Measurements from ENCODE around the gene NPPC.

NPPC gene

GRCh38 chr2:231920795-231921194 is 5.4 kb downstream of the NPPC start:
- H3K4me3 ChIP-seq (ENCODE audit: low read depth, low read length) = no peak overlapping the region
- no peak for TF ChIP-seq CTCF (IDR thresholded peaks at IDR 0.05; ENCODE audit: borderline replicate concordance, insufficient read depth, low read depth, low read length)

GRCh38 chr2:231920366-231920765 is 5.8 kb downstream of the NPPC start:
- TF ChIP-seq CTCF (IDR thresholded peaks at IDR 0.05; ENCODE audit: borderline replicate concordance, insufficient read depth, low read depth, low read length) = no peak
- H3K4me3 ChIP-seq (ENCODE audit: low read depth, low read length) = no peak overlapping the region

GRCh38 chr2:231919341-231920035 is 6.7 kb downstream of the NPPC start:
- H3K4me3 ChIP-seq (ENCODE audit: low read depth, low read length) = no peak overlapping the region
- TF ChIP-seq CTCF (IDR thresholded peaks at IDR 0.05; ENCODE audit: borderline replicate concordance, insufficient read depth, low read depth, low read length) = no peak

DNA sequence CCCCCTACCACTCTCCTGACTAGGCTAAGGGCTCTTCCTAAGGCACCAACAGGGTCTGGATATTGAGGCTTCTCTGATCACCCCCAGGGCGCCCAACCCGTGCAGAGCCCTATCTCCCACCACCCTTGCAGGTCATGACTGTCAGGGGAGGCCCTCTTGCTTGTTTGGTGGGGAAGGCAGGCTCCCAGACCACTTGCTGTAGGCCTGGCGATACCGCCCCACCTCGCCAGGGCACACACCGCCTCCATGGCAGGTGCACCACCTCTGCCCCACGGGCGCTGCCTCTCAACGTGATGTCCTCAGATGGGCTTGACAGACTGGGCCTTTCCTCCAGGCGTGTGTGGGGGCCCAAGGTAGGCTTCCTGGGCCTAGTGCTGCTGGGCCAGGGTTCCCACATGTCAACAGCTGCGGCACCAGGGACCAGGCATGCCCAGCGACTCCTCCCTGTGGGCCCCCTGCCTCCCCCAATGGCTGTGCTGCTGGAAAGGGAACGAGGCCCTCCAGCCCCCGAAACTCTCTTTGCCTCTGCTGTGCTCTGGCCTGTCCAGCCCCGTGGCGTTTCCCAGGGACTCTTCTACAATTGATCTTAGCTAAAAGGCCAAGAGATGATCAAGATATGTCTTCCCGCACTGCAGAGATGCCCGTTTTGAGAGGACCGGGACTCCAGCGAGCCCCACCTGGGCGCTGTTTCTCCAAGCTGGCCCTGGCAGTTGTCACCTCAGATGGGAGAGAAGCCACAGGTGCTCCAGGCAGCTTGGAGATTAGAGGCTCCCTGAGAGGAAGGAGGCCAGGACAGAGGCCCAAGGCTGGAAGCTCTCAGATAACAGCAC is 7.5 kb downstream of the NPPC start:
- TF ChIP-seq CTCF (IDR thresholded peaks at IDR 0.05; ENCODE audit: borderline replicate concordance, insufficient read depth, low read depth, low read length) = no peak

GRCh38 chr2:231917280-231918066 is 8.7 kb downstream of the NPPC start:
- no peak for TF ChIP-seq CTCF (IDR thresholded peaks at IDR 0.05; ENCODE audit: borderline replicate concordance, insufficient read depth, low read depth, low read length)
- no peak overlapping the region for H3K4me3 ChIP-seq (ENCODE audit: low read depth, low read length)

More for the DNA sequence above, 7.5 kb downstream of the NPPC start:
- no peak overlapping the region for H3K4me3 ChIP-seq (ENCODE audit: low read depth, low read length)

DNA sequence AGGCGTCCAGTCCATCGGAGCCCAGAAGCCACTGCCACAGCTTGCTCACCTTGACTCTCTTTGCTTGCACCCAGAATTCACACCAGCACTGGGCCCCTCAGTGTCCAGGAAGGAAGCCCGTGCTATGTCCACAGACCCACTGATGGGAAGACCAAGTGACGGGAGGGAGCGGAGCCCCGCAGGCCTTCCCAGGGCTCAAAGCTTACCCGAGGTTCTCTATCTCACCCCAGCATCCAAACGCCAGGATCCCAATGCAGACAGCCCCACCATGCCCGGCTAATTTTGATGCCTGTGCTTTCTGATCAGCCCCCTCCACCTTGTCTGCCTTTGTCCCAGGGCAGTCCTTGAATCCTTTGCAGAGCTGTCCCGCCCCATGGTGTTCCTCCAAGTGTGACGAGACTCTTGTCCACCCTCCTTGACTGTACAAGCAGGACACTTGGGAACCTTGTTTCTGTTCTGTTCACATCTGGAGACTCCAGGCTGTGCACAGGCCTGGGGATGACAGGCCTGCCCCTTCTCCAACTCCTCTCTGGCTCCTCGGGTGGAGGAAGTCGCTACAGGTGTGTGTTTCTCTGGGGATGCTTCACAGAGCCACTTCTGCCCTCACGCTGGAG is 12.0 kb downstream of the NPPC start:
- no peak overlapping the region for H3K4me3 ChIP-seq (ENCODE audit: low read depth, low read length)
- TF ChIP-seq CTCF (IDR thresholded peaks at IDR 0.05; ENCODE audit: borderline replicate concordance, insufficient read depth, low read depth, low read length) = no peak

Data from GM12875 (cell line).